ENCODE measurements around the gene TIMM23. TPM values are rescaled to one million over a fixed set of nuclear protein-coding genes. Genes with fewer than 3 reads are reported as not detected.

The TIMM23 gene
- total RNA-seq, 120 experiments from 2014 or later, result 25.8 to 66.8 (median 50.0) TPM

Other genes starting within 250 kb of the TIMM23 start
- gene WASHC2C, start 245.2 kb upstream of the TIMM23 start, total RNA-seq, result 10 to 100 TPM; 35.4 to 65.5 (median 50.8) TPM
- gene AGAP4, start 125.0 kb upstream of the TIMM23 start, total RNA-seq, result 10 to 100 TPM; 19.0 to 59.8 (median 37.5) TPM
- gene NCOA4, start 58.1 kb downstream of the TIMM23 start, total RNA-seq, result 100 to 1,000 TPM in 37 of 120 experiments, 10 to 100 TPM in 83; 49.5 to 112 (median 96.7) TPM
- gene MSMB, start 73.8 kb downstream of the TIMM23 start, total RNA-seq, result not detected

All from dorsolateral prefrontal cortex (tissue), 118 donors.